GM12872 (cell line): ENCODE data around the gene RPTOR.

Source experiments
- CTCF ChIP-seq: IDR thresholded peaks from 3 replicates; pipeline ENCODE4 v1.5.1; 2011; ENCODE audit warnings: low read depth, mild to moderate bottlenecking, low read length, moderate library complexity; ENCODE audit not compliant: insufficient read depth

RPTOR gene

GRCh38 chr17:81008140-81008539 lies 463.5 kb downstream of the RPTOR start:
- no peak for TF ChIP-seq CTCF

GRCh38 chr17:81009136-81009535 lies 464.5 kb downstream of the RPTOR start:
- TF ChIP-seq CTCF, result no peak

- no peak for TF ChIP-seq CTCF
These were observed 466.3 kb downstream of the RPTOR start for GRCh38 chr17:81010935-81011334.

- no peak for TF ChIP-seq CTCF
These were observed 467.3 kb downstream of the RPTOR start for GRCh38 chr17:81011951-81012350.

GRCh38 chr17:81012574-81013447 lies 468.2 kb downstream of the RPTOR start:
- no peak for TF ChIP-seq CTCF

- no peak for TF ChIP-seq CTCF
These were observed 469.0 kb downstream of the RPTOR start for GRCh38 chr17:81013642-81014041.

- TF ChIP-seq CTCF, result no peak
These were observed 470.5 kb downstream of the RPTOR start for GRCh38 chr17:81015136-81015535.
